ENCODE measurements around the gene ARPP21. TPM values are rescaled to one million over a fixed set of nuclear protein-coding genes. Genes with fewer than 3 reads are reported as not detected.

Gene ARPP21
- total RNA-seq, 6 experiments from 2014 or later = not detected

DNA sequence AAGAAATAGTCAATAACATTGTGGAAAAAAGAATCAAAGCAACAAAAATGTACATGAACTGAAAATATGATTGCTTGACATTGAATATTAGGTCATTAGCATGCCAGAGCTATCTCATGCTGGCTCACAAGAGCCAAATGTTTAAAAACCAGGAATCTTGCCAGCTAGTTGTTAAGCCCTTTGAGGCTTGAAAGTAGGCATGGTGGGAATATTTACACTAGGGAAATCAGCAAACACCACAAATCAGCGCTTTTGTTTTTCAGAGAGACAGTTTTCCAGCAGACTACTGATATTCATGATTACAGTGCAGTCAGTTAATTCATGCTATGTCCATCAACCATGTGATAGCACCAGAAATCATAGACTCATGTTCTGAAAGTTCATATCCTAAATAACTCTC, 144.8 kb downstream of the ARPP21 start:
- no peak for DNase-seq
- Mint-ChIP-seq H3K27ac (no peak overlapping the region), H3K36me3 (ENCODE audit: low read depth) (no peaks in the 10 kb centered on the region), H3K27me3 (ENCODE audit: insufficient read depth) (no peaks in the 10 kb centered on the region), H3K4me3 (no peak overlapping the region), H3K4me1 (ENCODE audit: low read depth) (no peaks in the 10 kb centered on the region), H3K9me3 (peaks cover 47% of the 10 kb centered on the region)
- TF ChIP-seq, protein P1, sequence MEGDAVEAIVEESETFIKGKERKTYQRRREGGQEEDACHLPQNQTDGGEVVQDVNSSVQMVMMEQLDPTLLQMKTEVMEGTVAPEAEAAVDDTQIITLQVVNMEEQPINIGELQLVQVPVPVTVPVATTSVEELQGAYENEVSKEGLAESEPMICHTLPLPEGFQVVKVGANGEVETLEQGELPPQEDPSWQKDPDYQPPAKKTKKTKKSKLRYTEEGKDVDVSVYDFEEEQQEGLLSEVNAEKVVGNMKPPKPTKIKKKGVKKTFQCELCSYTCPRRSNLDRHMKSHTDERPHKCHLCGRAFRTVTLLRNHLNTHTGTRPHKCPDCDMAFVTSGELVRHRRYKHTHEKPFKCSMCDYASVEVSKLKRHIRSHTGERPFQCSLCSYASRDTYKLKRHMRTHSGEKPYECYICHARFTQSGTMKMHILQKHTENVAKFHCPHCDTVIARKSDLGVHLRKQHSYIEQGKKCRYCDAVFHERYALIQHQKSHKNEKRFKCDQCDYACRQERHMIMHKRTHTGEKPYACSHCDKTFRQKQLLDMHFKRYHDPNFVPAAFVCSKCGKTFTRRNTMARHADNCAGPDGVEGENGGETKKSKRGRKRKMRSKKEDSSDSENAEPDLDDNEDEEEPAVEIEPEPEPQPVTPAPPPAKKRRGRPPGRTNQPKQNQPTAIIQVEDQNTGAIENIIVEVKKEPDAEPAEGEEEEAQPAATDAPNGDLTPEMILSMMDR (IDR thresholded peaks at IDR 0.05) = no peak

DNA sequence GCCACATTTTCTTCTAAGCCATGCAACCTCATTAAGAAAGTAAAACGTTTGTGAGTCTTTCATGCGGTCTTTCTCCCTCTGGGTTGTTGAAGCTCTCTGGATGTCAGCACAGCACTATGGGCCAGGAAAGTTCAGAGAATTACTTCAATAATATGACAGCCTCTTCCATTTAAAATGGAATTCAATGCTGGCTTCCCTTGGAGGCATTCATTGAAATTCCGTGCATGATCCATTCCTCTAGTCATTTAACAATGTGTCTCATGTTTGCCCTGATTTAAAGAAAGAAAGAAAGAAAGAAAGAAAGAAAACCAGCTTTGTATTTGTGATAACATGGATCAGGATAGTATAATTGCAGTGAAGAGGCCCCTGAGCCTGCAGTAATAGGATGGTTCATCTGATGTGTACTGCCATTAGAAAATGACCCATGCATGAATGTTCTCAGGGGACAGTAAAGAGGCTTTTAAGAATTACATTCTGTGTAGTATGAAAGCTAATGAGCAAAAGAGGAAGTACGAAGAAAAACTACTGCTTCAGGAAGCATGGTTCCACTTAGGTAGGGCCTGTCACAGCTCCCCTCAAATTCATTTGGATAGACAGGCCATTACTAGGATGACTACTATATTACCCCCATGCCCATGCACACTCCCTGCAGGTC, 146.0 kb downstream of the ARPP21 start:
- H3K27ac Mint-ChIP-seq = no peak overlapping the region
- TF ChIP-seq, protein P1 (IDR thresholded peaks at IDR 0.05) = no peak
- no peaks in the 10 kb centered on the region for H3K27me3 Mint-ChIP-seq (ENCODE audit: insufficient read depth)
- H3K9me3 Mint-ChIP-seq = peaks cover 35% of the 10 kb centered on the region
- no peaks in the 10 kb centered on the region for H3K4me1 Mint-ChIP-seq (ENCODE audit: low read depth)
- H3K36me3 Mint-ChIP-seq (ENCODE audit: low read depth) = no peaks in the 10 kb centered on the region
- no peak overlapping the region for H3K4me3 Mint-ChIP-seq
- no peak for DNase-seq

DNA sequence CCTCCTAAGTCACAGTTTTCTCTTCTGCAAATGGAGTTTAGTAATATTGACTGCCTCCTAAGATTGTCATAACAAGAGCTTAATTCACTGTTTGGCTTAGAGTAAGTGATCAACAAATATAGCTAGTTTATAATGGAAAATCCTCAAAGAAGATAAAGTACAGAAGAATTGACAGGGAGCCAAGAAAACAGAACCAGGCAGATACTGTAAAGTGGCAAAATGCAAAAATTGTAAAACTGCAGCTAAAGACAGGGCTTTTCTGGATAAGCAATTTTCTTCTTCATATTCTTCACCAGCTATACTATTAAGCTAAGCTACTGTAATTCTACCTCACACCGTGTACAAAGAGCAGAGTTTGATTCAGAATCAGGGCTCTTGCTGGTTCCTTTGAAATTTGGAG, 148.6 kb downstream of the ARPP21 start:
- Mint-ChIP-seq H3K36me3 (ENCODE audit: low read depth) (no peaks in the 10 kb centered on the region), H3K4me1 (ENCODE audit: low read depth) (no peaks in the 10 kb centered on the region), H3K27ac (no peak overlapping the region), H3K27me3 (ENCODE audit: insufficient read depth) (no peaks in the 10 kb centered on the region), H3K4me3 (no peak overlapping the region), H3K9me3 (peaks cover 28% of the 10 kb centered on the region)
- TF ChIP-seq, protein P1 (IDR thresholded peaks at IDR 0.05) = no peak
- no peak for DNase-seq

DNA sequence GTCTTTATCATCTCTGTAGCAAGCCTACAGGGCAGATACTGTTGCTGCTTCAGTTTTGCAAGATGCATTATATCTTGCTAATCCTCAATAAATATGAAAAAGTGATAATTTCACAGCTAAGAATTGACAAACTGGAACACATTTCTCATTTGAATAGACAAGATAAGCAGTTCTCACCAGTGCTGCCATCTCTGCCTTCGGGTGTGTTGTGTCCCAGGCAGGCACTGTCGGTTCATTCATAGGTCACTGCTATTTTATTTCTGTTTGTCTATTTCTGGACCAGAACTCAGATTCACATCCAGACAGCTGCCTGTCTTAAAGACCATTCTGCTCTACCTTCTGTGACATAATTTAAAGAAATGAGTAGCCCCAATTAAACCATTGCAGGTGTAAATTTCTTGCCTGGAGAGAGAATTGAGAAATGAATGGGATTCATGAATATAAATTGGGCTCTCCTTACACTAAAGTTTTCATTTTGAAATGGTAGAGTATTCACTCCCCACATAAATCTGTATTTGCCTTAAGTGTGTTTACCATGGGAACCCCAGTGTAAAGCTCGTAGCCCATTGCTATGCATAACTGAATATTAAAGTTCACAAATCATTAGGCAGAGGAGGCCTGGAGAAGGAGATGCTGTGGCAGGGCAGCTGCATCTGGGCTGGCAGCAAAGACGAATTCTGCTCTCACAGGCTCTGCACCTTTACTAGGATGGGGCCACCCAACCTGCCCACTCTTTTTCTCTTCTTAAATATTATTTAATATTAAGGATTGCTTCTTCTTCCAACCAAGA, 149.9 kb downstream of the ARPP21 start:
- Mint-ChIP-seq H3K9me3 (peaks cover 18% of the 10 kb centered on the region), H3K27me3 (ENCODE audit: insufficient read depth) (no peaks in the 10 kb centered on the region), H3K4me3 (no peak overlapping the region), H3K27ac (no peak overlapping the region), H3K4me1 (ENCODE audit: low read depth) (no peaks in the 10 kb centered on the region), H3K36me3 (ENCODE audit: low read depth) (no peaks in the 10 kb centered on the region)
- TF ChIP-seq, protein P1 (IDR thresholded peaks at IDR 0.05) = no peak
- no peak for DNase-seq

DNA sequence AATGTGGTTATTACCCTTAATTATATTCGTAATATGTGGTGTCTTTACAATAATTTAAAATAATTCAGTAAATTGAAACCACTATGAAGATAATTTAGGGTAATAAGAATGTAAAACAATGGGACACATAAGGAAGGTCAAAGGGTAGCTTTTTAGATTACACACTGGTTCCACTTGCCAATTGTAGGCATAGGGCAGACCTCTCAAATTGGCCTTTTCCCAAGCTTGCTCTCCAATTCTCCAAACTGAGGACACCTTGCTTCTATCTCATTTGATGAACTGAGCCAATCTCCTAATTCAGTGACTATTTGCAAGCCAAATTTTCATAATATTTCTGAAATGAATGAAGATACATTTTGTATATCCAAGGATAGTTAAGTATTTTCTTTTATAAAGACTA, 151.4 kb downstream of the ARPP21 start:
- no peaks in the 10 kb centered on the region for H3K4me1 Mint-ChIP-seq (ENCODE audit: low read depth)
- peaks cover 11% of the 10 kb centered on the region for H3K9me3 Mint-ChIP-seq
- H3K27me3 Mint-ChIP-seq (ENCODE audit: insufficient read depth) = no peaks in the 10 kb centered on the region
- H3K27ac Mint-ChIP-seq = no peak overlapping the region
- no peaks in the 10 kb centered on the region for H3K36me3 Mint-ChIP-seq (ENCODE audit: low read depth)
- no peak for DNase-seq
- TF ChIP-seq, protein P1 (IDR thresholded peaks at IDR 0.05) = no peak
- no peak overlapping the region for H3K4me3 Mint-ChIP-seq

All from HFFc6 (cell line).